K562 (cell line): ENCODE results near the gene GNL3. TPM values are rescaled to one million over a fixed set of nuclear protein-coding genes. Genes with fewer than 3 reads are reported as not detected.

Source experiments
- ARHGAP35 ChIP-seq: fragments of 450-650 bp; IDR thresholded peaks from 2 replicates; pipeline ENCODE4 v1.6.1; 2018; ENCODE audit not compliant: partially characterized antibody
- BCL6 ChIP-seq: fragments of 250-450 bp; sonication (Bioruptor Pico); IDR thresholded peaks from 2 replicates; pipeline ENCODE4 v1.4.0; 2020
- CCNT2 ChIP-seq: IDR thresholded peaks from 2 replicates; pipeline ENCODE4 v1.6.1; 2011; ENCODE audit warnings: borderline replicate concordance, low read depth, mild to moderate bottlenecking, moderate library complexity, mixed read lengths, low read length; ENCODE audit not compliant: insufficient read length; ENCODE audit errors: extremely low read depth
- CXXC5 ChIP-seq: fragments of 250-450 bp; sonication (Bioruptor Pico); IDR thresholded peaks from 2 replicates; pipeline ENCODE4 v1.8.0; 2022; ENCODE audit warnings: inconsistent platforms, mild to moderate bottlenecking, moderate library complexity
- GATAD2B ChIP-seq: fragments of 450-650 bp; IDR thresholded peaks from 2 replicates; pipeline ENCODE4 v1.6.1; 2017; ENCODE audit warnings: mild to moderate bottlenecking, borderline replicate concordance
- HMGN3 ChIP-seq: IDR thresholded peaks from 2 replicates; pipeline ENCODE4 v1.6.1; 2011; ENCODE audit warnings: borderline replicate concordance, low read depth, mild to moderate bottlenecking, mixed read lengths, low read length; ENCODE audit not compliant: insufficient read length; ENCODE audit errors: extremely low read depth
- HSF4 ChIP-seq: fragments of 250-450 bp; sonication (Bioruptor Pico); IDR thresholded peaks from 2 replicates; pipeline ENCODE4 v2.1.2; 2022; ENCODE audit warnings: mild to moderate bottlenecking, moderate library complexity, borderline replicate concordance
- KAT8 ChIP-seq: fragments of 450-650 bp; IDR thresholded peaks from 2 replicates; pipeline ENCODE4 v1.6.1; 2016; ENCODE audit warnings: low read depth, mild to moderate bottlenecking
- NFXL1 ChIP-seq: fragments of 450-650 bp; formaldehyde crosslinking; IDR thresholded peaks from 2 replicates; pipeline ENCODE4 v1.4.0; 2021; ENCODE audit warnings: mild to moderate bottlenecking
- PCBP2 ChIP-seq: fragments of 200-400 bp; formaldehyde crosslinking; IDR thresholded peaks from 2 replicates; pipeline ENCODE4 v1.6.1; 2018; ENCODE audit warnings: low read length, low read depth, mild to moderate bottlenecking, moderate library complexity; ENCODE audit not compliant: poor library complexity, severe bottlenecking
- PML ChIP-seq: IDR thresholded peaks from 2 replicates; pipeline ENCODE4 v1.6.1; 2012; ENCODE audit warnings: low read length, inconsistent platforms
- PYGO2 ChIP-seq: fragments of 450-650 bp; IDR thresholded peaks from 2 replicates; pipeline ENCODE4 v1.6.1; 2016; ENCODE audit warnings: mild to moderate bottlenecking, missing genetic modification characterization, moderate library complexity, missing compliant biosample characterization
- SLC30A9 ChIP-seq: fragments of 250-450 bp; sonication (Bioruptor Pico); IDR thresholded peaks from 2 replicates; pipeline ENCODE4 v1.8.0; 2022; ENCODE audit warnings: mild to moderate bottlenecking, moderate library complexity
- SRF ChIP-seq, 2 experiments: fragments of 250-450, 450-650 bp in 1 of 2; sonication (Bioruptor Pico) in 1 of 2; sonication (generic) in 1 of 2; formaldehyde crosslinking; IDR thresholded peaks; 2 replicates each; pipeline versions ENCODE4 v1.5.0 to v1.5.1; 2020 to 2022; ENCODE audit warnings: mild to moderate bottlenecking in 1 of 2, missing genetic modification reagents in 1 of 2
- ZNF133 ChIP-seq: fragments of 250-450 bp; sonication (Bioruptor Pico); IDR thresholded peaks from 2 replicates; pipeline ENCODE4 v1.4.0; 2020; ENCODE audit warnings: mild to moderate bottlenecking
- ZNF695 ChIP-seq: fragments of 450-650 bp; formaldehyde crosslinking; IDR thresholded peaks from 2 replicates; pipeline ENCODE4 v1.4.0; 2020; ENCODE audit warnings: mild to moderate bottlenecking, moderate library complexity
- ZNF717 ChIP-seq: fragments of 250-450 bp; sonication (Bioruptor Pico); IDR thresholded peaks from 2 replicates; pipeline ENCODE4 v1.5.0; 2021
- polyA plus RNA-seq, 8 experiments: library from polyadenylated mRNA; depleted of rRNA in 4 of 8; stranded (reverse) in 5 of 8; unstranded in 3 of 8; fragments of >200 nt; fragmentation: Nextera tagmentation in 2 of 8; fragmentation: Illumina TruSeq in 1 of 8; extraction: Ambion mirVana in 2 of 8; extraction: Trizol in 1 of 8; gene quantifications; 2 replicates each; pipeline versions ENCODE4 v1.2.1 to v1.2.3, GENCODE V29; 2011 to 2014; ENCODE audit warnings: inconsistent platforms in 1 of 8, missing spikeins in 1 of 8
- total RNA-seq, 7 experiments: library from RNA; depleted of rRNA in 6 of 7; stranded (reverse); fragments of >200 nt in 6 of 7; fragmentation: Illumina TruSeq in 2 of 7; extraction: Trizol in 2 of 7; gene quantifications; 2 replicates each; pipeline versions ENCODE4 v1.2.1 to v1.2.3, GENCODE V29; 2011 to 2021; ENCODE audit warnings: low replicate concordance in 1 of 7
- TF ChIP-seq, protein P1 (sequence below): fragments of 450-650 bp; IDR thresholded peaks from 2 replicates; pipeline ENCODE4 v1.6.1; 2017; ENCODE audit warnings: antibody characterized with exemption
- TF ChIP-seq, protein P2 (sequence below): sonication (generic); formaldehyde crosslinking; IDR thresholded peaks from 2 replicates; pipeline ENCODE4 v1.8.0; 2023; ENCODE audit warnings: missing genetic modification reagents, mild to moderate bottlenecking, borderline replicate concordance
- TF ChIP-seq, protein P3 (sequence below): sonication (generic); formaldehyde crosslinking; IDR thresholded peaks from 2 replicates; pipeline ENCODE4 v1.8.0; 2022; ENCODE audit warnings: missing genetic modification reagents, mild to moderate bottlenecking, borderline replicate concordance

Gene GNL3
- total and polyA plus RNA-seq, 9 of the 15 experiments (the other 6 are each of a cell fraction or from before 2014, with no cell fraction given): 132 to 313 (median 220) TPM

DNA sequence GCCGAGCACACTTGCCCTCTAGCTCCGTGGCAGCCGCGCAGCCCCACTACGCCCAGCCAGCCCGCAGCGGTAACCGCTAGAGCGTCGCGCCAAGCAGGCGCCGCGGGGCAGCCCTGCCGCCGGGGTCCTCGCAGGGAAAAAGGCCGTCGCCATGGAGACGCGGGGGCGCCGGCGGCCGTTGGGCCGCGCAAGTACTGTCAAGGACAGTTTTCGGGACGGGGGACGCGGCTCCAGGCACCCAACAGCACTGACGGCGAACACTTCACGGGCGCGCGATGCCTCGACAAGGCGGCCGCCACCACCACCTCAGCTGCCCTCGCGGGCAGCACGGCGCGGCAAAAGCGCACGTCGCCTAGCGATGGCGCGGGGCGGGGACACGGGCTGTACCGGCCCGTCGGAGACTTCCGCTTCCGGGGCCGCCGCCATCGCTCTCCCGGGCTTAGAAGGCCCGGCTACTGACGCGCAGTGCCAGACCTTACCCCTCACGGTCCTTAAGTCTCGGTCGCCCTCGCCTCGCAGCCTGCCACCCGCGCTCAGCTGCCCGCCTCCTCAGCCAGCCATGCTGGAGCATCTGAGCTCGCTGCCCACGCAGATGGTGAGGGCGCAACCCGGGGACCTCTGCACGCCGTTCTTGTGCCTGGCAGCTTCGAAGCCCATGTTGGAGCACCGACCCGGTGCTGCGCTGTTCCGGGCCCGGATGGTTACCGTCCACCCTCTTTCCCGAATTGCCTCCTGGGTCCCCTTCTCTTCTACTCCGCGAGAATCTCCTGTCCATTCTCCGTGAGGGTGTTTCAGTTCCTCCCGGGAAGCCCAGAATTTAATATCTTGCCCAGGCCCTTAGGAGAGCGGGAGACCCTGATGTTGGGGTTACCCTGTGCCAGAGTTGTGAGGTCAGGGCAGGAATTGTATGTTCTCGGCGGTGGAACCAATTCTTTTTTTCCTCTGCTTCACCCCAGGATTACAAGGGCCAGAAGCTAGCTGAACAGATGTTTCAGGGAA is 20.2 kb downstream of the GNL3 start, which contains the start of the genes GLT8D1 and SPCS1 (continued):
- TF ChIP-seq NFXL1 (CRISPR knock-in tag): no peak
- TF ChIP-seq ZNF695 (CRISPR knock-in tag): no peak
- TF ChIP-seq GATAD2B: peak; percentile 44; the same call in 1 of the 2 replicates
- TF ChIP-seq PCBP2: no peak
- TF ChIP-seq, protein P1, sequence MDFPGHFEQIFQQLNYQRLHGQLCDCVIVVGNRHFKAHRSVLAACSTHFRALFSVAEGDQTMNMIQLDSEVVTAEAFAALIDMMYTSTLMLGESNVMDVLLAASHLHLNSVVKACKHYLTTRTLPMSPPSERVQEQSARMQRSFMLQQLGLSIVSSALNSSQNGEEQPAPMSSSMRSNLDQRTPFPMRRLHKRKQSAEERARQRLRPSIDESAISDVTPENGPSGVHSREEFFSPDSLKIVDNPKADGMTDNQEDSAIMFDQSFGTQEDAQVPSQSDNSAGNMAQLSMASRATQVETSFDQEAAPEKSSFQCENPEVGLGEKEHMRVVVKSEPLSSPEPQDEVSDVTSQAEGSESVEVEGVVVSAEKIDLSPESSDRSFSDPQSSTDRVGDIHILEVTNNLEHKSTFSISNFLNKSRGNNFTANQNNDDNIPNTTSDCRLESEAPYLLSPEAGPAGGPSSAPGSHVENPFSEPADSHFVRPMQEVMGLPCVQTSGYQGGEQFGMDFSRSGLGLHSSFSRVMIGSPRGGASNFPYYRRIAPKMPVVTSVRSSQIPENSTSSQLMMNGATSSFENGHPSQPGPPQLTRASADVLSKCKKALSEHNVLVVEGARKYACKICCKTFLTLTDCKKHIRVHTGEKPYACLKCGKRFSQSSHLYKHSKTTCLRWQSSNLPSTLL: no peak
- TF ChIP-seq, protein P2, sequence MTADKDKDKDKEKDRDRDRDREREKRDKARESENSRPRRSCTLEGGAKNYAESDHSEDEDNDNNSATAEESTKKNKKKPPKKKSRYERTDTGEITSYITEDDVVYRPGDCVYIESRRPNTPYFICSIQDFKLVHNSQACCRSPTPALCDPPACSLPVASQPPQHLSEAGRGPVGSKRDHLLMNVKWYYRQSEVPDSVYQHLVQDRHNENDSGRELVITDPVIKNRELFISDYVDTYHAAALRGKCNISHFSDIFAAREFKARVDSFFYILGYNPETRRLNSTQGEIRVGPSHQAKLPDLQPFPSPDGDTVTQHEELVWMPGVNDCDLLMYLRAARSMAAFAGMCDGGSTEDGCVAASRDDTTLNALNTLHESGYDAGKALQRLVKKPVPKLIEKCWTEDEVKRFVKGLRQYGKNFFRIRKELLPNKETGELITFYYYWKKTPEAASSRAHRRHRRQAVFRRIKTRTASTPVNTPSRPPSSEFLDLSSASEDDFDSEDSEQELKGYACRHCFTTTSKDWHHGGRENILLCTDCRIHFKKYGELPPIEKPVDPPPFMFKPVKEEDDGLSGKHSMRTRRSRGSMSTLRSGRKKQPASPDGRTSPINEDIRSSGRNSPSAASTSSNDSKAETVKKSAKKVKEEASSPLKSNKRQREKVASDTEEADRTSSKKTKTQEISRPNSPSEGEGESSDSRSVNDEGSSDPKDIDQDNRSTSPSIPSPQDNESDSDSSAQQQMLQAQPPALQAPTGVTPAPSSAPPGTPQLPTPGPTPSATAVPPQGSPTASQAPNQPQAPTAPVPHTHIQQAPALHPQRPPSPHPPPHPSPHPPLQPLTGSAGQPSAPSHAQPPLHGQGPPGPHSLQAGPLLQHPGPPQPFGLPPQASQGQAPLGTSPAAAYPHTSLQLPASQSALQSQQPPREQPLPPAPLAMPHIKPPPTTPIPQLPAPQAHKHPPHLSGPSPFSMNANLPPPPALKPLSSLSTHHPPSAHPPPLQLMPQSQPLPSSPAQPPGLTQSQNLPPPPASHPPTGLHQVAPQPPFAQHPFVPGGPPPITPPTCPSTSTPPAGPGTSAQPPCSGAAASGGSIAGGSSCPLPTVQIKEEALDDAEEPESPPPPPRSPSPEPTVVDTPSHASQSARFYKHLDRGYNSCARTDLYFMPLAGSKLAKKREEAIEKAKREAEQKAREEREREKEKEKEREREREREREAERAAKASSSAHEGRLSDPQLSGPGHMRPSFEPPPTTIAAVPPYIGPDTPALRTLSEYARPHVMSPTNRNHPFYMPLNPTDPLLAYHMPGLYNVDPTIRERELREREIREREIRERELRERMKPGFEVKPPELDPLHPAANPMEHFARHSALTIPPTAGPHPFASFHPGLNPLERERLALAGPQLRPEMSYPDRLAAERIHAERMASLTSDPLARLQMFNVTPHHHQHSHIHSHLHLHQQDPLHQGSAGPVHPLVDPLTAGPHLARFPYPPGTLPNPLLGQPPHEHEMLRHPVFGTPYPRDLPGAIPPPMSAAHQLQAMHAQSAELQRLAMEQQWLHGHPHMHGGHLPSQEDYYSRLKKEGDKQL (CRISPR knock-in tag): no peak
- TF ChIP-seq ZNF717: no peak
- TF ChIP-seq SLC30A9 (CRISPR knock-in tag): no peak
- TF ChIP-seq, protein P3, sequence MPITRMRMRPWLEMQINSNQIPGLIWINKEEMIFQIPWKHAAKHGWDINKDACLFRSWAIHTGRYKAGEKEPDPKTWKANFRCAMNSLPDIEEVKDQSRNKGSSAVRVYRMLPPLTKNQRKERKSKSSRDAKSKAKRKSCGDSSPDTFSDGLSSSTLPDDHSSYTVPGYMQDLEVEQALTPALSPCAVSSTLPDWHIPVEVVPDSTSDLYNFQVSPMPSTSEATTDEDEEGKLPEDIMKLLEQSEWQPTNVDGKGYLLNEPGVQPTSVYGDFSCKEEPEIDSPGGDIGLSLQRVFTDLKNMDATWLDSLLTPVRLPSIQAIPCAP: no peak
- no peak for TF ChIP-seq PYGO2 (tag)
- peak; percentile 82 for TF ChIP-seq CXXC5 (CRISPR knock-in tag)
- peak; percentile 76 for TF ChIP-seq HMGN3
- no peak for TF ChIP-seq KAT8
- TF ChIP-seq SRF (CRISPR knock-in tag; IDR thresholded peaks at IDR 0.05): no peak
- no peak for TF ChIP-seq ARHGAP35
- TF ChIP-seq ZNF133 (CRISPR knock-in tag): no peak
- no peak for TF ChIP-seq HSF4
- TF ChIP-seq CCNT2: peak; percentile 69
- no peak for TF ChIP-seq BCL6 (CRISPR knock-in tag)
- TF ChIP-seq PML: no peak
